Stomach (tissue), 9 donors: Measurements from ENCODE around the gene GSTA2. TPM values are rescaled to one million over a fixed set of nuclear protein-coding genes. Genes with fewer than 3 reads are reported as not detected.

Source experiments
- DNase-seq, 2 donors: peaks; one replicate each; pipeline versions ENCODE4 v3.0.0 to v3.0.0-alpha.2; 2013 to 2019
- H3K27ac ChIP-seq, 5 donors: fragments of 200-600 bp in 4 of 5; sonication (generic) in 4 of 5; one replicate each; pipeline ENCODE4 v1.5.1; 2013 to 2019; ENCODE audit warnings: mild to moderate bottlenecking in 1 of 5, moderate library complexity in 1 of 5
- H3K27me3 ChIP-seq, 3 donors: fragments of 200-600 bp; sonication (generic); one replicate each; pipeline ENCODE4 v1.5.1; 2017 to 2019; ENCODE audit warnings: mixed run types in 1 of 3
- H3K36me3 ChIP-seq, 4 donors: fragments of 200-600 bp; sonication (generic); 1 replicate in 3 of 4; 2 replicates in 1 of 4; pipeline ENCODE4 v1.5.1; 2016 to 2019
- H3K4me1 ChIP-seq, 4 donors: fragments of 200-600 bp; sonication (generic); one replicate each; pipeline ENCODE4 v1.5.1; 2016 to 2019
- H3K4me3 ChIP-seq, 4 donors: fragments of 200-600 bp; sonication (generic) in 3 of 4; one replicate each; pipeline ENCODE4 v1.5.1; 2016 to 2019; ENCODE audit warnings: mild to moderate bottlenecking in 1 of 4
- H3K9me3 ChIP-seq, 4 donors: fragments of 200-600 bp; sonication (generic); one replicate each; pipeline ENCODE4 v1.5.1; 2016 to 2019
- CTCF ChIP-seq, 7 experiments: fragments of 450-650 bp in 4 of 7; fragments of 200-600 bp in 3 of 7; sonication (generic) in 3 of 7; IDR thresholded peaks; one replicate each; pipeline ENCODE4 v1.5.1; 2016 to 2019; ENCODE audit warnings: antibody characterized with exemption in 7 of 7, control low read depth in 2 of 7, mild to moderate bottlenecking in 1 of 7
- EP300 ChIP-seq: sonication (generic); formaldehyde crosslinking; IDR thresholded peaks from one replicate; pipeline ENCODE4 v1.6.1; 2017; ENCODE audit warnings: antibody characterized with exemption
- POLR2A ChIP-seq, 4 donors: fragments of 450-650 bp; IDR thresholded peaks; one replicate each; pipeline ENCODE4 v1.6.1; 2016; ENCODE audit warnings: antibody characterized with exemption in 4 of 4, control low read depth in 2 of 4, mild to moderate bottlenecking in 1 of 4, moderate library complexity in 1 of 4
- POLR2AphosphoS5 ChIP-seq, 3 donors: sonication (generic); formaldehyde crosslinking; IDR thresholded peaks; one replicate each; pipeline ENCODE4 v1.6.1; 2016; ENCODE audit warnings: antibody characterized with exemption in 3 of 3
- WGBS, 5 donors: extraction: QIAGEN DNeasy Blood & Tissue Kit in 3 of 5; methylation state at CpG; one replicate each; pipeline versions ENCODE4 v1.1.5 to v1.1.7; 2013 to 2018; 5-methylcytosine and 5-hydroxymethylcytosine counted together
- intact Hi-C: fragments of 100-400 bp; cut with DNase I; formaldehyde crosslinking; loops from one replicate; pipeline ENCODE4 v1.15.1; 2023; ENCODE audit warnings: low total_unique reads
- polyA plus RNA-seq, 3 donors: library from polyadenylated mRNA; stranded (reverse); fragments of 200-250 nt; gene quantifications; one replicate each; pipeline ENCODE4 v1.2.3, GENCODE V29; 2013
- total RNA-seq, 5 donors: library from RNA; depleted of rRNA; stranded (reverse); fragments of >200 nt; gene quantifications; one replicate each; pipeline versions ENCODE4 v1.1.0 to v1.2.3, GENCODE V29; 2014 to 2016
- donor health status: healthy with polysubstance abuse.
- donor health status: Bipolar disorder and iron deficiency.
- donor health status: healthy.

GSTA2 gene
- total and polyA plus RNA-seq, 8 donors: 0.89 to 9.8 (median 5.8) TPM; not detected in 2

- intact Hi-C loops: no loop called here
- WGBS, 5 donors: 85 to 90% (median 88%) methylated on average over 1 of the region's 1 CpG
- TF ChIP-seq POLR2A (IDR thresholded peaks at IDR 0.05): no peak
- TF ChIP-seq POLR2AphosphoS5 (IDR thresholded peaks at IDR 0.05): no peak
- no peak for TF ChIP-seq EP300
- no peak for TF ChIP-seq CTCF (IDR thresholded peaks at IDR 0.05)
These were observed 21.4 kb downstream of the GSTA2 start for GRCh38 chr6:52741872-52742271.

GRCh38 chr6:52739627-52740026 is 23.6 kb downstream of the GSTA2 start:
- peaks cover 0 to 10% (median 0%) of the 10 kb centered on the region in 4 donors for H3K9me3 ChIP-seq
- no peaks in the 10 kb centered on the region for H3K27me3 ChIP-seq
- no peak for DNase-seq
- H3K27ac ChIP-seq: no peak overlapping the region
- peaks cover 0 to 7% (median 2%) of the 10 kb centered on the region in 4 donors for H3K4me1 ChIP-seq
- H3K36me3 ChIP-seq: no peaks in the 10 kb centered on the region
- TF ChIP-seq POLR2A (IDR thresholded peaks at IDR 0.05): no peak
- TF ChIP-seq POLR2AphosphoS5 (IDR thresholded peaks at IDR 0.05): no peak
- no peak for TF ChIP-seq CTCF (IDR thresholded peaks at IDR 0.05)
- no peak for TF ChIP-seq EP300
- intact Hi-C loops: no loop called here
- WGBS, 5 donors: 82 to 91% (median 85%) methylated on average over 3 of the region's 3 CpGs
- H3K4me3 ChIP-seq: no peak overlapping the region

More at GRCh38 chr6:52741872-52742271, 21.4 kb downstream of the GSTA2 start:
- DNase-seq: no peak
- no peak overlapping the region for H3K4me3 ChIP-seq
- no peaks in the 10 kb centered on the region for H3K36me3 ChIP-seq
- H3K9me3 ChIP-seq: peaks cover 0 to 10% (median 0%) of the 10 kb centered on the region in 4 donors
- H3K4me1 ChIP-seq: no peaks in the 10 kb centered on the region
- H3K27me3 ChIP-seq: no peaks in the 10 kb centered on the region
- H3K27ac ChIP-seq: no peak overlapping the region

GRCh38 chr6:52739134-52739533 is 24.1 kb downstream of the GSTA2 start:
- 10 to 52% (median 20%) methylated on average over 2 of the region's 2 CpGs for WGBS, 5 donors
- Histone ChIP-seq H3K36me3 (no peaks in the 10 kb centered on the region), H3K4me3 (no peak overlapping the region), H3K27me3 (no peaks in the 10 kb centered on the region), H3K4me1 (peaks cover 0 to 7% (median 2%) of the 10 kb centered on the region in 4 donors), H3K27ac (no peak overlapping the region), H3K9me3 (peaks cover 0 to 10% (median 0%) of the 10 kb centered on the region in 4 donors)
- DNase-seq: no peak
- TF ChIP-seq POLR2A (IDR thresholded peaks at IDR 0.05) (no peak), CTCF (IDR thresholded peaks at IDR 0.05) (no peak), EP300 (no peak), POLR2AphosphoS5 (IDR thresholded peaks at IDR 0.05) (no peak)
- intact Hi-C loops: no loop called here

GRCh38 chr6:52736145-52736544 is 27.1 kb downstream of the GSTA2 start:
- no peak for DNase-seq
- peaks cover 0 to 7% (median 4%) of the 10 kb centered on the region in 4 donors for H3K4me1 ChIP-seq
- no peak overlapping the region for H3K4me3 ChIP-seq
- H3K27ac ChIP-seq: no peak overlapping the region
- intact Hi-C loops: no loop called here
- no peaks in the 10 kb centered on the region for H3K27me3 ChIP-seq
- 77 to 100% (median 97%) methylated on average over 1 of the region's 1 CpG for WGBS, 5 donors
- no peaks in the 10 kb centered on the region for H3K36me3 ChIP-seq
- peaks cover 0 to 10% (median 0%) of the 10 kb centered on the region in 4 donors for H3K9me3 ChIP-seq
- no peak for TF ChIP-seq POLR2AphosphoS5 (IDR thresholded peaks at IDR 0.05)
- TF ChIP-seq POLR2A (IDR thresholded peaks at IDR 0.05): no peak
- no peak for TF ChIP-seq CTCF (IDR thresholded peaks at IDR 0.05)
- TF ChIP-seq EP300: no peak
